ENCODE measurements around the gene UBE4A. TPM values are rescaled to one million over a fixed set of nuclear protein-coding genes. Genes with fewer than 3 reads are reported as not detected.

The UBE4A gene
- total and polyA plus RNA-seq, 2 of the 4 experiments (the other 2 are of a cell fraction), result 15.2 to 69.7 TPM

- TF ChIP-seq CHD1 (IDR thresholded peaks at IDR 0.05; ENCODE audit: low read depth, low read length) (no peak), ELK1 (IDR thresholded peaks at IDR 0.05; ENCODE audit: borderline replicate concordance, low read depth, low read length) (peak; percentile 59; the same call in 1 of the 2 replicates), MAZ (IDR thresholded peaks at IDR 0.05; ENCODE audit: borderline replicate concordance, low read depth, low read length) (peak; percentile 57; the same call in 1 of the 2 replicates), NFE2L2 (IDR thresholded peaks at IDR 0.05; ENCODE audit: low read depth, low read length) (0 out of 2 replicates have a peak, but pooled peaks have one; percentile 17)
Observed at GRCh38 chr11:118359295-118359958, at the start of gene UBE4A (continued).

GRCh38 chr11:118310271-118310670 is 49.1 kb upstream of the UBE4A start:
- Histone ChIP-seq H3K9me3 (ENCODE audit: control insufficient read depth, insufficient read depth, low read length) (no peaks in the 10 kb centered on the region), H2AFZ (replicated peaks; ENCODE audit: low read length, poor library complexity) (no peak overlapping the region), H2AK9ac (replicated peaks; ENCODE audit: low read depth, low read length, poor library complexity) (no peak overlapping the region), H2BK5ac (ENCODE audit: low read depth, low read length, poor library complexity, severe bottlenecking) (no peak overlapping the region), H3K9ac (ENCODE audit: low read depth, low read length) (no peak overlapping the region), H3K4ac (ENCODE audit: low read depth, low read length) (no peak overlapping the region), H2AK5ac (ENCODE audit: low read depth, low read length) (no peak overlapping the region), H3K36me3 (ENCODE audit: control insufficient read depth, insufficient read depth, low read length) (no peaks in the 10 kb centered on the region), H2BK120ac (ENCODE audit: low read depth, low read length) (no peak overlapping the region), H3K27ac (ENCODE audit: insufficient read depth, low read length) (no peak overlapping the region), H3K27me3 (ENCODE audit: control insufficient read depth, insufficient read depth, low read length) (peaks cover 11% of the 10 kb centered on the region; the same call in 1 of the 2 replicates), H3K23ac (ENCODE audit: low read depth, low read length) (no peak overlapping the region), H2BK20ac (ENCODE audit: low read depth, low read length) (no peak overlapping the region), H3K4me1 (ENCODE audit: control insufficient read depth, insufficient read depth, low read length) (no peaks in the 10 kb centered on the region), H3K4me2 (ENCODE audit: low read depth, low read length) (no peak overlapping the region), H3K9me1 (ENCODE audit: insufficient read depth, low read length) (no peaks in the 10 kb centered on the region), H3K4me3 (ENCODE audit: insufficient read depth, low read depth, low read length) (no peak overlapping the region), H3K18ac (ENCODE audit: low read depth, low read length) (no peak overlapping the region), H2BK15ac (ENCODE audit: low read depth, low read length) (no peak overlapping the region), H3K14ac (replicated peaks; ENCODE audit: low read depth, low read length) (no peak overlapping the region), H4K20me1 (ENCODE audit: insufficient read depth, low read length) (no peaks in the 10 kb centered on the region), H4K8ac (ENCODE audit: low read depth in 2 of 2, low read length in 2 of 2) (no peak overlapping the region), H4K91ac (ENCODE audit: insufficient read depth, low read depth, low read length) (no peak overlapping the region), H3K79me1 (ENCODE audit: low read depth in 1 of 2, low read length in 2 of 2) (no peaks in the 10 kb centered on the region), H3K56ac (ENCODE audit: extremely low read depth, insufficient read depth, low read length) (no peak overlapping the region), H4K5ac (ENCODE audit: low read depth, low read length) (no peak overlapping the region)
- TF ChIP-seq BHLHE40 (IDR thresholded peaks at IDR 0.05; ENCODE audit: low read depth, low read length) (no peak), RCOR1 (IDR thresholded peaks at IDR 0.05; ENCODE audit: insufficient replicate concordance, low read length) (no peak), CEBPB (IDR thresholded peaks at IDR 0.05; ENCODE audit: low read depth, low read length) (no peak), MAZ (IDR thresholded peaks at IDR 0.05; ENCODE audit: borderline replicate concordance, low read depth, low read length) (no peak), POLR2A (IDR thresholded peaks at IDR 0.05; ENCODE audit: low read depth, low read length) (no peak), RAD21 (IDR thresholded peaks at IDR 0.05; ENCODE audit: low read length) (no peak), RFX5 (IDR thresholded peaks at IDR 0.05; ENCODE audit: low read depth, low read length) (no peak), USF2 (IDR thresholded peaks at IDR 0.05; ENCODE audit: low read depth, low read length) (no peak), NFE2L2 (IDR thresholded peaks at IDR 0.05; ENCODE audit: low read depth, low read length) (no peak), FOS (IDR thresholded peaks at IDR 0.05; ENCODE audit: low read depth, low read length) (no peak), MAFK (IDR thresholded peaks at IDR 0.05; ENCODE audit: low read depth, low read length) (no peak)
- TF ChIP-seq, protein P1, sequence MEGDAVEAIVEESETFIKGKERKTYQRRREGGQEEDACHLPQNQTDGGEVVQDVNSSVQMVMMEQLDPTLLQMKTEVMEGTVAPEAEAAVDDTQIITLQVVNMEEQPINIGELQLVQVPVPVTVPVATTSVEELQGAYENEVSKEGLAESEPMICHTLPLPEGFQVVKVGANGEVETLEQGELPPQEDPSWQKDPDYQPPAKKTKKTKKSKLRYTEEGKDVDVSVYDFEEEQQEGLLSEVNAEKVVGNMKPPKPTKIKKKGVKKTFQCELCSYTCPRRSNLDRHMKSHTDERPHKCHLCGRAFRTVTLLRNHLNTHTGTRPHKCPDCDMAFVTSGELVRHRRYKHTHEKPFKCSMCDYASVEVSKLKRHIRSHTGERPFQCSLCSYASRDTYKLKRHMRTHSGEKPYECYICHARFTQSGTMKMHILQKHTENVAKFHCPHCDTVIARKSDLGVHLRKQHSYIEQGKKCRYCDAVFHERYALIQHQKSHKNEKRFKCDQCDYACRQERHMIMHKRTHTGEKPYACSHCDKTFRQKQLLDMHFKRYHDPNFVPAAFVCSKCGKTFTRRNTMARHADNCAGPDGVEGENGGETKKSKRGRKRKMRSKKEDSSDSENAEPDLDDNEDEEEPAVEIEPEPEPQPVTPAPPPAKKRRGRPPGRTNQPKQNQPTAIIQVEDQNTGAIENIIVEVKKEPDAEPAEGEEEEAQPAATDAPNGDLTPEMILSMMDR (conservative IDR thresholded peaks at IDR 0.05; ENCODE audit: low read depth, low read length), result no peak
- in situ Hi-C loops (cut with MboI; ENCODE audit: low sequenced_read_pairs) (no loop called here), intact Hi-C loops (cut with micrococcal nuclease) (no loop called here), dilution Hi-C loops (cut with HindIII; ENCODE audit: low sequenced_read_pairs, unreplicated experiment) (no loop called here)
- ChIA-PET POLR2A (ENCODE audit: unreplicated experiment) (no interaction called here), CTCF (no interaction called here)
- WGBS, 2 experiments (ENCODE audit: extremely low coverage in 2 of 2, insufficient read length in 1 of 2), result no CpG with 5 or more reads among the region's 3 CpGs
- no TSS peak for BruUV-seq (replicated peaks)
- DNase-seq (no peak), ATAC-seq (ENCODE audit: low read depth) (no peak)
